Keratinocyte (primary cell): ENCODE results near the gene HAAO. TPM values are rescaled to one million over a fixed set of nuclear protein-coding genes. Genes with fewer than 3 reads are reported as not detected.

ENCODE experiments used
- DNase-seq: peaks from one replicate; pipeline ENCODE4 v3.0.0-alpha.2; 2011; ENCODE audit warnings: low read depth, missing footprints, low spot score
- FAIRE-seq: peaks from 2 replicates; lab custom pipeline; 2011; peaks lifted over from hg19 to GRCh38; lab: Jason Lieb, UNC
- H2AFZ ChIP-seq: 2 replicates; pipeline ENCODE4 v1.6.0; 2012; ENCODE audit warnings: low read length, control low read depth, inconsistent platforms; ENCODE audit not compliant: control insufficient read depth
- H3K27ac ChIP-seq: 2 replicates; pipeline ENCODE4 v1.5.1; 2011; ENCODE audit warnings: low read length; ENCODE audit not compliant: control insufficient read depth, insufficient read depth
- H3K27me3 ChIP-seq: 3 replicates; pipeline ENCODE4 v1.6.0; 2011; ENCODE audit warnings: low read length; ENCODE audit not compliant: control insufficient read depth, insufficient read depth; ENCODE audit errors: extremely low read depth
- H3K36me3 ChIP-seq, 2 experiments: 2 replicates in 1 of 2; 3 replicates in 1 of 2; pipeline ENCODE4 v1.5.1; 2011; ENCODE audit warnings: low read length in 2 of 2, mild to moderate bottlenecking in 1 of 2; ENCODE audit not compliant: control insufficient read depth in 2 of 2, insufficient read depth in 2 of 2; ENCODE audit errors: extremely low read depth in 1 of 2
- H3K4me1 ChIP-seq: 3 replicates; pipeline ENCODE4 v1.5.1; 2011; ENCODE audit warnings: low read length; ENCODE audit not compliant: control insufficient read depth, insufficient read depth; ENCODE audit errors: extremely low read depth
- H3K4me2 ChIP-seq: 3 replicates; pipeline ENCODE4 v1.6.0; 2011; ENCODE audit warnings: low read depth, low read length; ENCODE audit not compliant: control insufficient read depth, insufficient read depth; ENCODE audit errors: extremely low read depth
- H3K4me3 ChIP-seq, 3 experiments: fragments of 200-600 bp in 1 of 3; sonication (generic) in 1 of 3; 2 replicates in 2 of 3; 3 replicates in 1 of 3; pipeline ENCODE4 v1.5.1; 2011 to 2016; ENCODE audit warnings: low read length in 3 of 3, mild to moderate bottlenecking in 3 of 3, control low read depth in 2 of 3, inconsistent platforms in 1 of 3, low read depth in 1 of 3, mixed read lengths in 1 of 3, mixed run types in 1 of 3, moderate library complexity in 1 of 3; ENCODE audit not compliant: control insufficient read depth in 2 of 3, insufficient read depth in 2 of 3; ENCODE audit errors: extremely low read depth in 1 of 3
- H3K79me2 ChIP-seq: 2 replicates; pipeline ENCODE4 v1.6.0; 2012; ENCODE audit warnings: low read length; ENCODE audit not compliant: control insufficient read depth, insufficient read depth
- H3K9ac ChIP-seq: 3 replicates; pipeline ENCODE4 v1.6.0; 2011; ENCODE audit warnings: low read length; ENCODE audit not compliant: control insufficient read depth, insufficient read depth; ENCODE audit errors: extremely low read depth
- H3K9me1 ChIP-seq: 3 replicates; pipeline ENCODE4 v1.6.0; 2011; ENCODE audit warnings: low read length; ENCODE audit not compliant: control insufficient read depth, insufficient read depth; ENCODE audit errors: extremely low read depth
- H3K9me3 ChIP-seq: 2 replicates; pipeline ENCODE4 v1.5.1; 2012; ENCODE audit warnings: low read depth, low read length; ENCODE audit not compliant: control insufficient read depth
- H4K20me1 ChIP-seq: 3 replicates; pipeline ENCODE4 v1.6.0; 2011; ENCODE audit warnings: low read length; ENCODE audit not compliant: control insufficient read depth, insufficient read depth; ENCODE audit errors: extremely low read depth
- EZH2 ChIP-seq: IDR thresholded peaks from one replicate; pipeline ENCODE4 v1.6.1; 2012; ENCODE audit warnings: inconsistent platforms, mild to moderate bottlenecking, low read length, moderate library complexity
- dilution Hi-C: fragments of 300-500 bp; cut with MboI; formaldehyde crosslinking; loops from one replicate; pipeline ENCODE4 v1.7.0; 2020; ENCODE audit warnings: low sequenced_read_pairs; ENCODE audit not compliant: extremely low pct_ligation_motif_present
- polyA plus RNA-seq, 5 experiments: library from polyadenylated mRNA; depleted of rRNA in 3 of 5; stranded (reverse) in 3 of 5; stranded (forward) in 1 of 5; unstranded in 1 of 5; fragments of >200 nt; gene quantifications; 1 replicate in 1 of 5; 2 replicates in 3 of 5; 3 replicates in 1 of 5; pipeline versions ENCODE4 v1.2.1 to v1.2.3, GENCODE V29; 2011 to 2012; ENCODE audit warnings: missing spikeins in 2 of 5, low read depth in 1 of 5, low replicate concordance in 1 of 5
- TF ChIP-seq, protein P1 (sequence below), 3 experiments: IDR thresholded peaks in 1 of 3; conservative IDR thresholded peaks in 1 of 3; optimal IDR thresholded peaks in 1 of 3; 2 replicates in 2 of 3; 3 replicates in 1 of 3; pipeline versions ENCODE3 to v1.5.1; 2011; ENCODE audit warnings: low read length in 3 of 3, mild to moderate bottlenecking in 3 of 3, moderate library complexity in 2 of 3, control low read depth in 1 of 3, inconsistent platforms in 1 of 3; ENCODE audit not compliant: insufficient read depth in 2 of 3; ENCODE audit errors: extremely low read depth in 1 of 3

Gene HAAO
- polyA plus RNA-seq, 1 donor (not counting 4 experiments of a cell fraction or from before 2014, with no cell fraction given), result 0.08 TPM

DNA sequence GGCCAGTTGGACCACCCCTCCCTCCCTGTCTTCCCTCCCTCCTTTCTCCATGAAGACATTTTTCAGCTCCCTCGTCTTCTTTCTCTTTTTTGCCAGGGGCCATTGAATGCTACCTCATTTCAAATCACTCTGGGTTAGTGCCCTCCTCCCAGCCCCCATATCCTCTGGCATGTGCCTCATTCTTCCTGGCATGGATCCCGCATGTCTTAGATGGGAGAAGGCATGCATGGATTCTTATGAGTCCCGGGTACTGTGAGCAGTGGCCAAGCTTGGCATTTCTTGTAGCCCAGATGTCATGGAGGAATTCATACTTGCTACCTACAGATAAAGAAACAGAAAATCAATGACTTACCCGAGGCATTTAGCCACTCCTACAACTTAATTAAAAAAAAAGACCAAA is 9.0 kb upstream of the HAAO start:
- Histone ChIP-seq H3K9me3 (no peaks in the 10 kb centered on the region), H3K27me3 (no peaks in the 10 kb centered on the region), H3K4me3 (no peak overlapping the region), H3K4me2 (no peak overlapping the region), H3K27ac (no peak overlapping the region), H2AFZ (peak overlapping the region; percentile 16), H3K79me2 (no peaks in the 10 kb centered on the region), H3K36me3 (no peaks in the 10 kb centered on the region), H4K20me1 (no peaks in the 10 kb centered on the region), H3K9me1 (no peaks in the 10 kb centered on the region), H3K9ac (no peak overlapping the region), H3K4me1 (peaks cover 4% of the 10 kb centered on the region)
- FAIRE-seq (peak; percentile 5), DNase-seq (no peak)
- dilution Hi-C loops, result no loop called here
- TF ChIP-seq, protein P1, sequence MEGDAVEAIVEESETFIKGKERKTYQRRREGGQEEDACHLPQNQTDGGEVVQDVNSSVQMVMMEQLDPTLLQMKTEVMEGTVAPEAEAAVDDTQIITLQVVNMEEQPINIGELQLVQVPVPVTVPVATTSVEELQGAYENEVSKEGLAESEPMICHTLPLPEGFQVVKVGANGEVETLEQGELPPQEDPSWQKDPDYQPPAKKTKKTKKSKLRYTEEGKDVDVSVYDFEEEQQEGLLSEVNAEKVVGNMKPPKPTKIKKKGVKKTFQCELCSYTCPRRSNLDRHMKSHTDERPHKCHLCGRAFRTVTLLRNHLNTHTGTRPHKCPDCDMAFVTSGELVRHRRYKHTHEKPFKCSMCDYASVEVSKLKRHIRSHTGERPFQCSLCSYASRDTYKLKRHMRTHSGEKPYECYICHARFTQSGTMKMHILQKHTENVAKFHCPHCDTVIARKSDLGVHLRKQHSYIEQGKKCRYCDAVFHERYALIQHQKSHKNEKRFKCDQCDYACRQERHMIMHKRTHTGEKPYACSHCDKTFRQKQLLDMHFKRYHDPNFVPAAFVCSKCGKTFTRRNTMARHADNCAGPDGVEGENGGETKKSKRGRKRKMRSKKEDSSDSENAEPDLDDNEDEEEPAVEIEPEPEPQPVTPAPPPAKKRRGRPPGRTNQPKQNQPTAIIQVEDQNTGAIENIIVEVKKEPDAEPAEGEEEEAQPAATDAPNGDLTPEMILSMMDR (optimal IDR thresholded peaks at IDR 0.05 in 1 of 3, IDR thresholded peaks at IDR 0.05 in 1 of 3, conservative IDR thresholded peaks at IDR 0.05 in 1 of 3; ENCODE audit: extremely low read depth in 1 of 3, insufficient read depth in 2 of 3, low read length in 3 of 3), result no peak
- no peak for TF ChIP-seq EZH2

DNA sequence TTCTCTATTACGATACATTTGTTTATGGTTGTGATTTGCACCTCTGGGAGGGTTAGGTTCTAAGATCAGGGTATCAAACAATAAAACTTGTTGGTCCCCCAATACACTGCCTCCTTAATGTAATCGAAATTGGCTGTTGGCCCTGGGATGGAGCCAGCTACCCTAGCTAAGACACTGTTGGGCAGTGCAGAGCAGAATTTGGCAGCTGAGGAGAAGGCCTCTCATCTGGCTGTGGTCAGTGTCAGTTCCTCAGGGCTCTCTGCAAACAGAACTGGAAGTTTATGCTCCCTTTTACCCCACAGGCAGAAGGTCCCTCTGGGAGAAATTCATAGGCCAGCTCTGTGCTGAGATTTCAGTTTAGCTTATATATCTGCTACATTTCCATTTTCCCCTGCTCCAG is 8.6 kb upstream of the HAAO start:
- Histone ChIP-seq H3K4me1 (peaks cover 8% of the 10 kb centered on the region), H3K27ac (no peak overlapping the region), H4K20me1 (no peaks in the 10 kb centered on the region), H3K79me2 (no peaks in the 10 kb centered on the region), H3K4me2 (no peak overlapping the region), H3K9ac (no peak overlapping the region), H3K9me3 (no peaks in the 10 kb centered on the region), H3K27me3 (no peaks in the 10 kb centered on the region), H3K4me3 (no peak overlapping the region), H3K9me1 (no peaks in the 10 kb centered on the region), H3K36me3 (no peaks in the 10 kb centered on the region), H2AFZ (no peak overlapping the region)
- dilution Hi-C loops, result no loop called here
- TF ChIP-seq EZH2, result no peak
- TF ChIP-seq, protein P1 (optimal IDR thresholded peaks at IDR 0.05 in 1 of 3, IDR thresholded peaks at IDR 0.05 in 1 of 3, conservative IDR thresholded peaks at IDR 0.05 in 1 of 3; ENCODE audit: extremely low read depth in 1 of 3, insufficient read depth in 2 of 3, low read length in 3 of 3), result no peak
- FAIRE-seq (no peak), DNase-seq (no peak)
